Upper lobe of left lung (tissue), 4 donors: Measurements from ENCODE around the gene ANKRD13B.

Experiments
- EP300 ChIP-seq, 4 donors: sonication (generic); formaldehyde crosslinking; IDR thresholded peaks; one replicate each; pipeline ENCODE4 v1.5.1; 2017; ENCODE audit warnings: antibody characterized with exemption in 4 of 4, control low read depth in 2 of 4
- POLR2A ChIP-seq, 4 donors: fragments of 450-650 bp; IDR thresholded peaks; one replicate each; pipeline ENCODE4 v1.5.1; 2016 to 2017; ENCODE audit warnings: antibody characterized with exemption in 4 of 4, mild to moderate bottlenecking in 2 of 4
- TF ChIP-seq, protein P1 (sequence below), 6 experiments: fragments of 450-650 bp in 4 of 6; fragments of 200-600 bp in 2 of 6; sonication (generic) in 2 of 6; IDR thresholded peaks; one replicate each; pipeline ENCODE4 v1.5.1; 2016 to 2019; ENCODE audit warnings: antibody characterized with exemption in 6 of 6

DNA sequence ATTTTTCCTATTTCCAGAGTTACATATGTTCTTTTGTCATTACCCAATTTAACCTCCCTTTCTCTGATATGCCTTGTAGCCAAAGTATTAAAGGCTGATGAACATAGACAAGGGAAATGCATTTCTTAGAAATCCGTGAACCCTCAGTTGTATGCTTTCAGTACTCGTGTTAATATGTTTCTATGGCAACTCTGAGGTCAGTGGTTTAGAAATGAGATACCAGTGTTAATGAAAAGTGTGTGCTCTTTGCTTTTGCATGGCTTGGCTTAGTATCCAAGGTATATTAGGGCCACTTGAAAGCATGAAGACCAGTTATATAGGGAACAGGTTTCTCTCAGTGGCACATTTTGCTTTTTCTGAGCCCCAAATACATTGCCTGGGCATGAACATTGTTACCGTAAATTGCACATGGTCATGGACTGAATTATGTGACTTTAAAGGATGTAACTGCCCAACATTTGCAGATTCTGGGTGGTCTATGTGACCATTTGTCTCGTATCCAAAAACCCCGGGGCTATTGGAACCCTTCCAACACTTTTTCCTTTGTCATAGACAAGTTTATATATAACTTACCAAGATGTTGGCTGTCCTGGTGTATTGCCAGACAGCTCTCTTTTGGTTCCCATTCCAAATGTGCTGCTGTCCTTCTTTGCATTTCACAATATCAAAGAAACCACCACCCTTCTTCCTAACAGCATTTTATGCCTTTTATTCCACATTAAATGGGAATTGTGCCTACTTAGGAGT, 43.6 kb upstream of the ANKRD13B start:
- no peak for TF ChIP-seq EP300 (IDR thresholded peaks at IDR 0.05)
- TF ChIP-seq, protein P1, sequence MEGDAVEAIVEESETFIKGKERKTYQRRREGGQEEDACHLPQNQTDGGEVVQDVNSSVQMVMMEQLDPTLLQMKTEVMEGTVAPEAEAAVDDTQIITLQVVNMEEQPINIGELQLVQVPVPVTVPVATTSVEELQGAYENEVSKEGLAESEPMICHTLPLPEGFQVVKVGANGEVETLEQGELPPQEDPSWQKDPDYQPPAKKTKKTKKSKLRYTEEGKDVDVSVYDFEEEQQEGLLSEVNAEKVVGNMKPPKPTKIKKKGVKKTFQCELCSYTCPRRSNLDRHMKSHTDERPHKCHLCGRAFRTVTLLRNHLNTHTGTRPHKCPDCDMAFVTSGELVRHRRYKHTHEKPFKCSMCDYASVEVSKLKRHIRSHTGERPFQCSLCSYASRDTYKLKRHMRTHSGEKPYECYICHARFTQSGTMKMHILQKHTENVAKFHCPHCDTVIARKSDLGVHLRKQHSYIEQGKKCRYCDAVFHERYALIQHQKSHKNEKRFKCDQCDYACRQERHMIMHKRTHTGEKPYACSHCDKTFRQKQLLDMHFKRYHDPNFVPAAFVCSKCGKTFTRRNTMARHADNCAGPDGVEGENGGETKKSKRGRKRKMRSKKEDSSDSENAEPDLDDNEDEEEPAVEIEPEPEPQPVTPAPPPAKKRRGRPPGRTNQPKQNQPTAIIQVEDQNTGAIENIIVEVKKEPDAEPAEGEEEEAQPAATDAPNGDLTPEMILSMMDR (IDR thresholded peaks at IDR 0.05): no peak
- TF ChIP-seq POLR2A (IDR thresholded peaks at IDR 0.05): no peak
